GM12873 (cell line): Measurements from ENCODE around the gene ALG10B.

Source experiments
- CTCF ChIP-seq: IDR thresholded peaks from 2 replicates; pipeline ENCODE4 v1.5.1; 2012; ENCODE audit warnings: low read depth, mild to moderate bottlenecking, moderate library complexity, low read length, control low read depth; ENCODE audit not compliant: insufficient read depth; ENCODE audit errors: missing control alignments

The ALG10B gene

GRCh38 chr12:38324912-38325311 lies 8.3 kb downstream of the ALG10B start:
- TF ChIP-seq CTCF = no peak

GRCh38 chr12:38327356-38327755 lies 10.8 kb downstream of the ALG10B start:
- TF ChIP-seq CTCF = no peak

- peak; percentile 24 for TF ChIP-seq CTCF
Observed at GRCh38 chr12:38328306-38328895, 11.8 kb downstream of the ALG10B start.

GRCh38 chr12:38332814-38333213 lies 16.2 kb downstream of the ALG10B start:
- TF ChIP-seq CTCF = no peak

- TF ChIP-seq CTCF = no peak
Observed at GRCh38 chr12:38342444-38342843, 25.9 kb downstream of the ALG10B start.

- TF ChIP-seq CTCF = no peak
Observed at GRCh38 chr12:38350342-38351174, 34.0 kb downstream of the ALG10B start.

GRCh38 chr12:38367506-38367905 lies 50.9 kb downstream of the ALG10B start:
- TF ChIP-seq CTCF = no peak
